ENCODE results near the gene NPC1L1. TPM values are rescaled to one million over a fixed set of nuclear protein-coding genes. Genes with fewer than 3 reads are reported as not detected.

Gene NPC1L1
- total RNA-seq, 1 donor from 2014 or later: 0.19 TPM

- intact Hi-C loops (cut with DNase I): no loop called here
- no peak for DNase-seq (ENCODE audit: low spot score)
Observed at GRCh38 chr7:44463169-44463808, 77.8 kb downstream of the NPC1L1 start.

Other genes starting within 250 kb of the NPC1L1 start
- 149 TPM for gene CAMK2B, start 215.7 kb downstream of the NPC1L1 start, total RNA-seq
- gene NUDCD3, start 50.7 kb downstream of the NPC1L1 start, total RNA-seq: 90.3 TPM
- 25.9 TPM for gene DDX56, start 32.6 kb upstream of the NPC1L1 start, total RNA-seq
- 73.8 TPM for gene TMED4, start 40.9 kb upstream of the NPC1L1 start, total RNA-seq
- gene OGDH, start 65.3 kb upstream of the NPC1L1 start, total RNA-seq: 406 TPM
- gene ZMIZ2, start 207.5 kb upstream of the NPC1L1 start, total RNA-seq: 62.4 TPM